Activated effector memory CD4-positive, alpha-beta T cell treated with anti-CD3 and anti-CD28 coated beads, Interleukin-2, amount 50 U/mL, for 16 hours (primary cell): Measurements from ENCODE around the gene RTEL1.

Source experiments
- DNase-seq: peaks from one replicate; pipeline ENCODE4 v3.0.0-alpha.2; 2020

The RTEL1 gene

DNA sequence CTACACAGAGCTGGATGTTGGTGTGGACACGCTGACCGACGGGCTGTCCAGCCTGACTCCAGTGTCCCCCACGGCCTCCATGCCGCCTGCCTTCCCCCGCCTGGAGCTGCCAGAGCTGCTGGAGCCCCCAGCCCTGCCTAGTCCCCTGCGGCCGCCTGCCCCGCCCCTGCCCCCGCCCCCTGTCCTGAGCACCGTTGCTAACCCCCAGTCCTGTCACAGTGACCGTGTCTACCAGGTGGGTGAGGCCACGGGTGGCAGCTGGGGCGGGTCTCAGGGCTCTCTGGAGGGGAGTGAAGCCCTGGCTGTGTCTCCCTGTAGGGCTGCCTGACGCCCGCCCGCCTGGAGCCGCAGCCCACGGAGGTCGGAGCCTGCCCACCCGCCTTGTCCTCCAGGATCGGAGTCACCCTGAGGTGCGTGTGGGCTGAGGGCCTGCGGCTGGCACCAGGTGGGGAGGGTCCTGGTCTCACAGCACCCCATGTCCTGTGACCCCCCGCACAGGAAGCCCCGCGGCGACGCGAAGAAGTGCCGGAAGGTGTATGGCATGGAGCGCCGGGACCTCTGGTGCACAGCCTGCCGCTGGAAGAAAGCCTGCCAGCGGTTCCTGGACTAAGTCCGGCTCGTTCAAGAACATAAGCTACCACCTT, 84.4 kb downstream of the RTEL1 start:
- DNase-seq: no peak

DNA sequence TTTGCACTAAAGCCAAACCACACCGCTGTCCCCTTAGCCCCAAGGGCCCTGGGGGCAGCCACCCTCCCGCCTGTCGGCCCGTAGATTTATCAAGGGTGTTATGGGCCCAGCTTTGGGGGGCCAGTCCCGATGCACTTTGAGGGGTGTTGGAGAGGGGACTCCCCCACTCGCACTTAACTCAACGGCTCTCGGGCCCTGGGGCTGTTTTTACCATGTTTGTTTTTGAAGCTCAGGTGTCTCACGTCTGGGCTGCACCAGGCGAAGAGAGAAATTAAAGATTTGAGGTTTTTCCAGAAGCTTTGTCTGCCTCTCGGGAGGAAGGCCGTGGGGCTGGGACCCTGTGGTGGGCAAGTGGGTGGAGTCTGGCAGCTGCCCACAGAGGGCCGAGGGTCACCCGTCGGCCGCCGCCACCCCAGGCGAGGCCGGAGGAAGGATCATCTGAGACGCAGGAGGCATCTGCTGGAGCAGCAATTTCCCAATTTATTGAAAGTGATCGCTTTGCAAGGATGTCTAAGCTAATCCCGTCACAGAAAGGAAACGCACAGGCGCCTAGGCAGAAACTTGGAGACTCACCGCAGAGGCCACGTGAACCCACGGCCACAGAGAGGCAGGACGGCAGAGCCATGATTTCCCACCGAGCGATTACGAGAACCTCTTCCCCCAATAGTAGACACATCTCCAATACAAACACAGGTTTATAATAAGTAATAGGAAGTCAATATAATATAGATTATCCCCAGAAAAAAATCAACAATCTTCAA, 85.3 kb downstream of the RTEL1 start:
- DNase-seq: no peak

DNA sequence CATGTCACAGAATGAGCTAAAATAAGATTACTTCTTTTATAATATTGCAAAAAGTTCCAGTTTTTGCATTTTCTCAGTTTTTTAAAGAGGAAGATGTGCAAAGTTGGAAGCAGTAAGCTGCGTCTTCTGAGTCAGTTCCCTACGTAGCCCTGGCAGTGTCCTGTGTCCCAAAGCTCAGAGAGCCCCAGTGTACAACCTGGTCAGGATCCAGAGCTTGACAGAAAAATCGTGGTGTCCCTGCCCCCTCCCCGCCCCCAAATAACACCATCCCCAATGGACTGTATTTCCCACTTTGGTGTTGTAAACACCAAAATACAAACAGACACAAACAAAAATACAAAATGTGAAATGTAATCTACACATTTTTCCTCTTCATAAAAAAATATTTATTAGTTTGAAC, 86.0 kb downstream of the RTEL1 start:
- no peak for DNase-seq

DNA sequence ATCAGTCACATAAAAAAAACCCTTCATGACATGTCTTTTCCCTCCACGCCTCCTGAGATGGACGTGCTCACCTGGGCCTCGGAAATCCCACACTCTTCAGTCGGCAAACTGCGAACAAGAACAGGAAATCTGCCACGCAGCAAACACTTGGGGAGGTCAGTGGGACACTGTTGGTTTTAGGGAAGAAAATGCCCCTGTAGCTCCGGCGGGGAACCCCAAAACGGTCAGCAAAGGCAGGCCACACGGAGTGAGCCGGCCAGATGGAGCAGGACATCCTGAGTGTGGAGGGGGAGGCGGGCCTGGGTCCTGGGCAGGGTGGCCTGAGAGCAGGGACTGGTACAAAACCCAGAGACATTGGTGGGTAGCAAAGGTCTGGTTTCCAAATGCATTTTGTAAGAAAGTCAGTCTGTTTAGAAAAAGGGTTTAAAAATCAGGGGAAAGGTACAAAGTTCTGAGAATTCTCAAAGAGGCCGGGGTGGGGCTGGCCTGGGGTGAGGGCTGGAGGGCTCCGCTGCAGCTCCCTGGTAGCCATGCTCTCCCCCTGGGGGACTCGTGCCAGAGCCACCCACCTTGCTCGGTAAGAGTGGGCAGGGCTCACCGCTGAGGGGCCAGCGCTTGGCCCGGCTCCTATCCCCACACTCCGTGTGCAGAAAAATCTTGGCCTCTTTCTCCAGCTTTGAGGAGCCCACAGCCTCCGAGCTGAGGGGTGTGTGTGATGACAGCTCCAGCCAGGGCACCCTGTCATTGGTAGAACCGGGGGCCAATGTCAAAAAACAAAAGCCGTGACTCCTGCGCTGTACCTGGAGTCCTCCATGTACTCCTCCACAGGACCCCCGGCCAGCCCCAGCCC, 86.7 kb downstream of the RTEL1 start:
- DNase-seq: no peak

DNA sequence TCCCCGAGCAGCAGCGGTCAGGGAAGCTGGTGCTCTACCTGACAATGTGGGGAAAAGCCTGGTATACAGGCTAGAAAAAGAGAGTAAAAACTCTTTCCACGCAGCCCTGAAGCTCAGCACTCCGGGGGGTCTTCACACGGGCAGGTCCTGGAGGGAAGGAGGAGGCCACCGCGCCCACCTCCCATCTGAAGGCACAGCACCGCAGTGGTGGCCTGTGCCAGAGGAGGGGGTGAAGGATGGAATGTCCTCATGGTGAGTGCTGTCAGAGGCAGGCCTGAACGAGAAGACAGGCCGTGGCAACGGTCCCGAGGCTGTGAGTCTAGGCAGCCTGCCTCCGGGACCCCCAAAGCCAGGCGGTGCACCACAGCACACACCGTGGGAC, 87.3 kb downstream of the RTEL1 start:
- DNase-seq: no peak
